Stimulated activated naive CD4-positive, alpha-beta T cell treated with Interleukin-2 at 50 U/mL for 16 hours (primary cell): ENCODE results near the gene TMC3.
"Not testable (repeated sequence)": the region's sequence is repeated elsewhere in the genome, so short reads cannot be mapped to it uniquely, and the experiment has no call there.

ENCODE experiments used
- DNase-seq: peaks from one replicate; lab custom pipeline; 2025; lab: John Stamatoyannopoulos, UW

Gene TMC3

DNA sequence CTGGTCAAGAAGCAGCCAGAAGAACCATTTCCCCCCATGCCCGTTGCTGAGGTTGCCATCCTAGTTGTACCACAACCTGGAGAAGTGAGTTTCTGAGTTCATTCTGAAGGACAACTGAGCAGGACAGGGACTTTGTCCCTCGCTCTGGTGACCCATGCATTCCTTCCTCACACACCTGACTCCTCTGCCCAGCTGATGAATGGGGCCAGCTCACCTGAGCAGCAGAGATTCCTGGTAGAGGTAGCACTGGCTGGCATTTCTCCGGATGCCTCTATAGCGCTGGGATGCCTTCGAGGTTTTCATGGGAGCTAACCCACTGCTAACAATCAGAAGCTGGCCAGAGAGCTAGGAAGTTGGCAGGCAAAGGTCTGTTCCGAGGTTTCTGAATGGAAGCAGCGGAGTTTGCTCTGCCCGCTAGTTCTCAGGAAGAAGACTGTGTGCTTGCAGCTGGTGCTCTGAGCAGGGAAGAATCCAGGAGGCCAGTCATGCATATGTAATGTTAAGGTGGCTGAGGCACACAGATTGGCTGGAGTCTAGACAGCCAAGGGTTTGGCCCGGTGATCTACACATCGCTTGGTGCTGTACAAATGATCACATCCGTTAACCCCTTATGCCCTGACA is at the start of gene TMC3:
TSS of gene TMC3 (minus strand) at position 439 of the 621 bp plus-strand sequence. CDS start at position 303, 136 bp downstream.
- no peak for DNase-seq

DNA sequence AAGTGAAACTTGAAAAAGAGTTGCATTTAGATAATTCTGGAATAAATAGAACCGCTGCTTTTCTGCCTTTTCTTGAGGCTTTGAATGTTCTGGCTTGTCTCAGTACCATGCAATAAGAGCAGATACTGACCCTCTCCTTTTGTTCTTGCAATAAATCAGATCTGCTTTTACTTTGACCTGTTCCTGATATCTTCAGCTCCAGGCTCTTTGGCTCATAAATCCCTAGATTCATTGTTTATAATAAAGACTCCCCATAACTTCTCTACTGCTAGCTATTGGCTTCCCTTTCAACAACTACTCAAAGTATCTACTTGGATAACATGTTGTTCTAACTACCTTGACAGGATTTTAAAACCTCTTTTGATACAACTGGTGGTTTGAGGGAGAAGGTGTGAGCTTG is 47.4 kb upstream of the TMC3 start:
- no peak for DNase-seq

DNA sequence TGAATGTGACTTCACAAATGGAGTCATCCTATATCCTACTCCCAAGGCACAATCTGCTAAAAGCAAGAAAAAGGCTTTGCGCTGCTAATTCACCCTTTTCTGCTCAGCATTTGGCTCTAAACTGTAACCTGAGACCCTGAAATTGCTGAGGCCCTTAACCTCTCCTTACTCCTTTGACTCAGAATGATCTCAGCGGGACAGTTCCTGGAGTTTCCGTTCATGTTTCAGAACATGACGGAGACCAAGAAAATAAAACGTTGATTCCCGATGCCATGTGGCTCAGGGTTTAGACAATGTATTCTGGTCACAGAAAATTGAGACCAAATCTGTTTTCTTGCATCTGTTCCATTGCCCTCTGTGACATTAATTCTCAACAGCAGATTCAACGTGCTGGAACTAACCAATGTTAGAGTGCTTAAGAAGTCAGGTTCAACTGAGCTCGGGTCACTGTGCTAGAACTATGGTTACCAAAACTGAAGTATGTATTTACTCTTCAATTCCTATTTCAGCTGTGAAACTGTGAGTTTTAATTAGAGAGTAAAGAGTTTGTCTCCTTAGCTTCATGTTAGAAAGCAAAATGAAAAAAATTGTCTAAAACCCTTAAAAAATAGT is 45.4 kb upstream of the TMC3 start:
- DNase-seq, result no peak

DNA sequence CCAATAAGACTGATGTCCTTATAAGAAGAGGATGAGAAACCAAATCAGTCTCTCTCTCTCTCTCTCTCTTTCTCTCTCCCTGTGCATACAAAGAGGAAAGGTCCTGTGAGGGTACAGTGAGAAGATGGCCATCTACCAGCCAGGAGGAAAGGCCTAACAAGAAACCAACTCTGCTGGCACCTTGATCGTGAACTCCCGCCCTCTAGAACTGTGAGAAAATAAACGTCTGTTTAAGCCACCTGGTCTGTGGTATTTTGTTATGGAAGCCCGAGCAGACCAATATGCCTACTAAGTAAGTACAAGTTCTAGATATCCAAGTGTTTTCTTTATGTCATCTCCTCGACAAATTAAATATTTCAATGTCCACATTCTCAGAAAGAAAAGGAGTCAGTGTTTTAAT is 44.9 kb upstream of the TMC3 start:
- no peak for DNase-seq

DNA sequence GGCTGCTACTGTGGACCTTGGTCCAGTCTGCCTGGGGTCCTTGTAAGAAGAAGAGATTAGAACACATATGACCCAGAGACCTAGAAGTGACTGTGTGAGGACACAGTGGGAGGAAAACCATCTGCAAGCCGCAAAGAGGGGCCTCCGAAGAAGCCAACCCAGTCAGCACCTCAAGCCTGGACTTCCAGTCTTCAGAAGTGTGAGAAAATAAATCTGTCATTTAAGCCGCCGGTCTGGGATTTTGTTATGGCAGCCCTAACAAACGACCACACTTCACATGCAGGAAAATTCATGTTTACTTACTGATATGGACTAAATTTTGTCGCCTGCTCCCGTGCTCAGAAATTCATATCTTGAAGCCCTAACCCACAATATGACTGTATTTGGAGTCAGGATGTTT is 44.4 kb upstream of the TMC3 start:
- no peak for DNase-seq

DNA sequence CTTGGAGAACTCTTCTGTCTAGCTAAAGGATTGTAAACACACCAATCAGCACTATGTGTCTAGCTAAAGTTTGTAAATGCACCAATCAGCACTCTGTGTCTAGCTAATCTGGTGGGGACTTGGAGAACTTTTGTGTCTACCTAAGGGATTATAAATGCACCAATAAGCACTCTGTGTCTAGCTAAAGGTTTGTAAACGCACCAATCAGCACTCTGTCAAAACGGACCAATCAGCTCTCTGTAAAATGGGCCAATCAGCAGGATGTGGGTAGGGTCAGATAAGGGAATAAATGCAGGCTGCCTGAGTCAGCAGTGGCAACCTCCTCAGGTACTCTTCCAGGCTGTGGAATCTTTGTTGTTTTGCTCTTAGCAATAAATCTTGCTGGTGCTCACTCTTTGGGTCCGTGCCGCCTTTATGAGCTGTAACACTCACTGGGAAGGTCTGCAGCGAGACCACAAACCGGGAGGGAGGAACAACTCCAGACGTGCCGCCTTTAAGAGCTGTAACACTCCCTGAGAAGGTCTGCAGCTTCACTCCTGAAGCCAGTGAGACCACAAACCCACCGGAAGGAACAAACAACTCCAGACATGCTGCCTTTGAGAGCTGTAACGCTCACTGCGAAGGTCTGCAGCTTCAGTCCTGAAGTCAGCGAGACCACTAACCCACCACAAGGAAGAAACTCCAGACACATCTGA is 40.4 kb upstream of the TMC3 start:
- DNase-seq, result not testable (repeated sequence)

DNA sequence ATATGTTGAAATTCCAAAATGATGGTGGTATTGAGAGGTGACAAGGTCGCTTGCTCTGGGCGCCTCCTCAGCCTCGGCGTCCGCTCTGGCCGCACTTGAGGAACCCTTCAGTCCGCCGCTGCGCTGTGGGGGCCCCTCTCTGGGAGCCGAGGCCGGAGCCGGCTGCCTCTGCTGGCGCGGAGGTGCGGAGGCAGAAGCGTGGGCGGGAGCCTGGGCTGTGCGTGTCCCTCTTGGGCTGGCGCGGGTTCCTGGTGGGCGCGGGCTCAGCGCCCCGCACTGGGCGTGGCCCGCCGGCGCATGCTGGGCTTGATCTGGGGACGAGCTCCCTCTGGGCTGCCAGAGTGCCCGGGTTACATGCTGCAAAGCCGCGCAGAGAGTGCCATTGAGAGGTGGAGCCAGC is 39.8 kb upstream of the TMC3 start:
- DNase-seq, result no peak

DNA sequence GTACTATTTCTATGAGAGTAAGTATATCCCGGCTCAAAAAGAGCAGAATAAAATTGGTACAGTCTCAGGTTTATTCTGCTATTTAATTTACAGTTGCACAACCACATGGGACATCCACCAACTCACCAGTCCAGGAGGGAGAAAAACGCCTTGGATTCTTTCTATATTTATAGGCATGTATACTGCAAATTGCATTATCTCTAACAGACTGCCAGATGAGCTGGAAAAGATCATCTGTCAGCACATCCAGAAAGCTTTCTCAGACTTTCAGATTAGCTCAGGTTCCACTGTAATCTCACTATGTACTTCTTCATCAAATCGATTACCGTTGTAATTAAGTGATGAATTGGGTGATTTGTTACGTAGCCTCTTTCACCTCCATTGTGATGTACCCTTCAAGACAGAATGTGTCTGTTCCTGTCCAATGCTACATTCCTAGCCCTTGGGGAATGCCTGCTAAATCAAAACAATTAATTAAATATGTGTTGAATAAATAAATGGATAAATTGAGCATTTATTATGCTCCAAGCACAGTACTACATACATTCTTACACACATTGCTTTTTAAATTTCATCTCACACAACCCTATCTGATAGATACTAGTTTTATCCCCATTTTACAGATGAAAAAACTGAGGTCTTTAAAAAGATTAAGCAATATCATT is 38.1 kb upstream of the TMC3 start:
- no peak for DNase-seq

DNA sequence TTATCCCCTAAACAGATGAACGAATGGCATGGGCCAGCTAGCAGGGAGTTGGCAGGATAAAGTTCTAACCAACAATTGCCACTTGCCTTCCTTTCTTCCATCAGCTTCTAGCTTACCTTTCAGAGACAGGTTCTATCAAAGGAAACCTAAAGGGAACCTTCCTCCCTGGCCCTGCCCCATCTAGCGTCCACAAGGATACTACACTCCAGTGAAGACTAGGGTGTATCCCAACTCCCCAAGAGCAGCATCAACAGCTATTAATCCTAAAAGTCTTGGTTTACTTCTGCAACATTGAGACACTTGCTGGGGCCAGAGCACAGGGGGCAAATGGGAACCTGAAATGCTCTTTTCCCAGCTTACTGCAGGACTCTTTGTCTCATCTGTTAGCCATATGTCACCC is 37.0 kb upstream of the TMC3 start:
- no peak for DNase-seq

DNA sequence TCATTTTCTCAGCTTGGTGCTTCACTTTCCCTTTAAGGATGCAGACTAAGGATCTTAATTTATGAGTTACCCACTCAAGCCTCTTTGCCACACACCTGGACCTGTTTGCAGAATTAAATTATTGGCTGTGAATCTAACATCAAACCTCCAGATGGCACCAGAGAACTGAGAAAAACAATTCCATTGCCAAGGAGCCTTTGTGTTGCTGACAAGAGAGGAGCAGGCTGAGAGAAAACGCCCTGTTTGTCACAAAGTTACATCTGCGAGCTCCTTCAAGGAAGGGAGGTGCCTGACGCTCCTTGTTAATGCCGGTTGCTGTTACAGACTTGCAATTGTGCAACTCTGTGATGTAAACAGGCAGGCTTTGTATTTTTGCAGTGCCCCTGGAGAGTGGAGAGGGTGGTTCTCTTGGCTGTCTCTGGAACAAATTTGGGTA is 36.3 kb upstream of the TMC3 start:
- no peak for DNase-seq

DNA sequence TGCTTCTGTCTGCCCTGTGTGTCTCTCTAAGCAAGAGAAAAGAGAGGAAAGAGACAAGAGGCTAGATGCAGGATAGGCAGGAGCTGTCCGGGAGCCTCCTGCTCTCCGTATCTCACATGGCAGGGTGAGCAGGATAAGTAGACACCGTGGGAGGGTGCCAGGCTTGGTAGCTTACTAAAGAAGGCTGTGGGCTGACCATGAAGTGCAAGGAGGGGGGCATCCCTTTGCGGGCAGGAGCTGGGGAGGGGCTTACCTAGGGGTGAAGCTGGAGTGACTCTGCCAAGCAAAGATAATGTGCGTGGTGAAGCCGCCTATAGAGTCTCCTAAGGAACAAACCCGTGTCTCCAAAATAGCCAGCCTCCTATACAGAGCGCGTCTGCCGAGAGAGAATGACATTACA is 33.7 kb upstream of the TMC3 start:
- no peak for DNase-seq

DNA sequence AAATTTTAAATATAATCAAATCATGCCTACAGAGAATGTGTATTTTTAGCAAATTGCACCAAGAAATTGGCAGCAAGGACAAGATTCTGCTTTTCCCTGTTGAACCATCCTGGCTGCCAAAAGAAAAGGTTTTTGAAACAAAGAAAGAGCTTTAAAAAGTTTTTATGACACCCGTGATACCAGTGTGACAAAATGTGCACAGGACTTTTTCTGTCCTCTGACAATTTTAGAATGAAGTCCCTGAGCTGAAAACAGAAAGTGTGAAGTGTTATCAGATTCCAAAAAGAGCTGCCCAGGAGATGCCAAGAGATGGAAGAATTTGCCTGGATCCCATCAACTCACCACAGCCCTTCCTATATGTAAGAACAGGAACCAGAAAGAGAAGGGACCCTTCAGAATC is 33.2 kb upstream of the TMC3 start:
- DNase-seq, result no peak

DNA sequence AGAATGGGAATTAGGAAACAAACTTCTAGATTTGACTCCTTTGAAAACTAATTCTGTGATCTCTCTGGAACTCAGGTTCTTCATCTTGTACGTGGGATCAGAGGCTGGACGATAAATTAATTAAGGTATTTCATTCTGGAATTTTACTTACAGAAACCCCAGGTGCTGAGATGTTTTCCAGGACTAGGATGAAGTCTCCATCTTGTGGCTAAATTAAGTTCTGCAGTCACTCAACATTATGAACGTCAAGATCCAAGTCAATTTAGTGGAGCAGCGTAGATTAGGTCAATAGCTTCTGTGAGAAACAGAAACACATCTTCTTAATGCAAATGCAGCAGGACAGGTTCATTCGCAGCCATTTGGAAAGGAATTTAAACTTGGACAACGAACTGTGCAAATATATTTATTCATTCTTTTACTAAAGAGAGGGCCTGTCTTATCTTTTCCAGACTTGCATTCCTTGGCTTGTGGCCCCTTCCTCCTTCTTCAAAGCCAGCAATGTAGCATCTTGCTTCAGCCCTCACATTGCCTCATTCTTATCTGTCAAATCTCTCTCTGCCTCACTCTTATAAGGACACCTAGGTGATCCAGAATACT is 26.7 kb upstream of the TMC3 start:
- DNase-seq, result no peak

DNA sequence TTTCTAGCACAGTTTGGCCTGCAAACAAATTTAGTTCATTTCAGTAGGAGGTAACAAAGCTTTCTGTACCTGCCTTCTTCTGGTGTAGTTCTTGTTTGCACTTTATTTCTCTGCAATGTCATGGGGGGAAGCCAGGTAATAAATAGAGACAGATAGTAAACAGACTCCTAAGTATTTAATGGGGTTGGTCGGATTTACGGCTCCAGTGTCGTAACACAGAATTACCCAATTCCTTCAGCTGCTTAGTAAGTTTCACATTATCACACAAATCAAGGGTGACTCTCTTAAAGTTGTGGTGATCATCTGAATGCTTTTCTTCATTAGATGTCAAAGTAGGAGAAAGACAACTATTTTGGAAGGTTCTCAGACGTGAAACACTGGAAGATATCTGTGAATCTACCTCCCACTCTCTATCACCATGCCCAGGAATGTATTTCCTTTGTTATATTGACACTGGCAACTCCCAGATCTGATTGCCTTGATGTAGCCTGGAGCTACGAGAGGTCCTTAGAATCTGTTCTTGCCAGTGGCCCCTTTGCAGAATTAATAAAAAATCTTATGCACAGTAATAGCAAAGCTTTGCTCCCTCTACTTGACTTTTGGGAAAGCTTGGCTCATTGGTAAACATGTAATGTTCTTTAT is 25.0 kb upstream of the TMC3 start:
- DNase-seq, result no peak

DNA sequence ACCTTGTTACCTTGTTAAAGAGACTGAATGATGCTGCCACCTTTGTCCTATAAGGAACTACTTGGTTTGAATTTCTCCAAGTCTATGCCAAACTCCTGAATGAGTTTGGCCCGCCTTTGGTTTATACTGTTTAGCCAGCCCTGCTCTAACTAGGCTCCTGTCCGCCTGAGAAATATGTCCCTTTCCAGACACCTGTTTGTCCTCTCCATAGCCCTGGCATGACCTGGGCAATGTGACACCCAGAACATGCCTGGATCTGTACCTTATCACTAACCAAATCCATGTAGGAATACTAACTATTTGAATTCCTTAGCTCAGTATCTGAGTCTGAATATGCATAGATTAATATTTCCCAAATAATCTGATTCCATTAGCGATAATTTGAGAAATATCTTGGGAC is 24.4 kb upstream of the TMC3 start:
- DNase-seq, result no peak

DNA sequence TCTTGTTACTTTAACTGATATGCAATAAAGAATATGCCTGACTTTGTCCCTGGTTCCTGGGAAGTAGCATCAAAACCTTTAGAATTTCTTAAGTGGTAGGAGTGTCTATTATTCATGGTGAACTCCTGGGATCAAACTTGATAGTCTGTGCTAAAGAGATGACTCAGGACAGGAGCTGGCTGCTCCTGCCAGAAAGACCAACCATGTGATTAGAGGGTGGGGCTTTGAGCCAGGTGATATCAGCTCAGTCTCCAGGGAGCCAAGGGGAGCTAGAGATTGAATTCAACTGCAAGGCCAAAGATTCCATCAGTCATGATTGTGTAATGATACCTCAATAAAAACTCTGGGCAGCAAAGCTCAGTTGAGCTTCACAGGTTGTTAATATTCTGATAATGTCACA is 20.6 kb upstream of the TMC3 start:
- DNase-seq, result no peak

DNA sequence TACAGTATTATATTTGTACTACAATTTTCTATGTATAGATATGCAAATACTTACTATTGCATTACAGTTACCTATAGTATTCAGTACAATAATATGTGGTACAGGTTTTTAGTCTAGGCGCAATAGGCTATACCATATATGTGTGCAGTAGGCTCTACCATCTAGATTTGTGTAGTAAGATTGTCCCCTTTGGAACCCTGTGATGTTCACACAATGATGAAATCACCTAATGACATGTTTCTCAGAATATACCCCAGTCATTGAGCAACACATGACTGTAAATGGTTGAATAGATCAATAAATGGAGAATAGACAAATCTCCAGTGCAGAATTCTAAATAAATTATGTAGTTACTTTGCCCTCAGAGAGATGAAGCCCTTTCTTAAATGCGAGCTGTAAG is 17.6 kb upstream of the TMC3 start:
- no peak for DNase-seq

DNA sequence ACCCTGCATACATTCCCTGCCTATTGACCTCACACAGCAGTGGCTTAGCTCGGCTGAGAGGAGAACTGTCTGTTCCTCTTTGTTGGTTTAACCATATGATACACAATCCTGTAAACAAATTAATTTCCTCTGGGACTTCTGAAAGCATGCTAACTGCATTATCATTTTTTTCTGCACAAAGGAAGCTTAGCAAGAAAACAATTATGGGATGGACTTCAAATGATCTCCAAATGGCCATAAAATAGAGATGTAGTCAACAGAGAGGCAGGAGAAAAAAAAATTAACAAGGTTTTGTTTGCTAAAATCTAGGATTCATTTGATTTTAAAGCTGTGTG is 14.4 kb upstream of the TMC3 start:
- DNase-seq, result no peak

DNA sequence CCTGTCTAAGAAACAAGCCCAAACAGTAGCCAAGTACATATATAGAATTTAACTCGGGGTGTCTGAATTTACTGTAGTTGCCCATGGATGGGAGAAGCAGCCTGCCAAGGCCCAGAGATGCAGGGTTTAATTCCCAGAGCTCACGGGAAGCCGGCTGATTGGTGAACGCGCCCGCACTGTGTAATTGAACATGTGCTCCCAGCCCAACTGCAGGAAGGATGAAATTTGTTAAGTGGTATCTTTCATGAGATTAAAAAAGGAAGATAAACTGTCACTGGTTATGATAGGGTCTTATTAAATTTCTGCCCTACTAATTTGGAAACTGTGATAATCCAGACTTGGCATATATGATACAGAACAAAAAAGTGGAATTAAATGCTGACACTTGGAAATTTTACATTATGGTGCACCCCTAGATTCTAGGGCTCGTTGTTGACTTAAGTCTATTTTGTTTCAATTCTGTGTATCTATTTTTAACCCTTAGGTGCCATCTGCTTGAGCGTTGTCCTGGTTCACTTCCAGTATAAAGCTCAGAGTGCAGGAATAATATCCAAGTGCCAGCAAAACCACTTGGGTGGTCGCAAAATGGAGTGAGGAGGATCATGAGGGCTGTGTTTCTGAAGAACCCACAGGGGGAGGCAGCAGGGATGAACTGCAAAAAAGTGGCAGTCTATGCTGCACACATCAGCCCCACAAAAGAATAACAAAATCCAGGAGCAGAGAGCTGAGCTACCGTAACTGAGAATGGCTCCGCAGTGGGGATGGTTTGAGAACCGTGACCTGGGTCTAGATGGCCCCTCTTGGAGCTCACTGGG is 13.8 kb upstream of the TMC3 start:
- DNase-seq, result no peak

DNA sequence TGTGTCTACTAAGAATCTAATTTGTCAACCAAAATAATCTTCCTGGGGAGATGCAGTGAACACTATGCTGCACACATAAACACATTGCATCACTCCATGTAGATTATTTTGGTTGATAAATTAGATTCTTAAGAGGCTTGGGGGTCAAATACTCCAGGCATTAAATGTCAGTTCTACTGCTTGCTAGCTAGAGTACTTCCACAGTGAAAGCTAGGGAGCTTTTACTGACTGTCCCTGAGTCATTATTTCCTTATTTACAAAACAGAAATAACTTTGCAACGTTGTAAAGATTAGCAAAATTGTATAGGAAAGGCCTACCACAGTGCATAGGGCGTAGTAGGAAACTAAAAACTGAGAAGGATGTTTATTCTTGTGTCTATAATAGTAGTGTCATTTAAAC is 12.9 kb upstream of the TMC3 start:
- no peak for DNase-seq

DNA sequence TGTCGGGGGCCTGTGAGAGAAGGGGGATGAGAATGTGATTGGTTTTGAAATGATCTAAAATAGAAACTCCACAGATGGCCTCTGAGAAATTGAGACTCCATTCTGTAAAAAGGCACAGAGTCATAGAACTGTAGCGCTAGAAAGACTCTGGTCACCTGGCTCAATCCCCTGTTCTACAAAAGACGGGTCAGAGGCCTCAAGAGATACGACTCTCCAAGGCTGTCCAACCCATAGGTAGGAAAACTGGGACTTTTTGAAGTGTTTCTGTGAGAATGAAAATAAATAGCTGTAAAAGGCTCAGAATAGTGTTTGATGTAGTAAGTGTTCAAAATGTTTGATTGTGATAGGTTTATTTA is 11.7 kb upstream of the TMC3 start:
- no peak for DNase-seq
